ENCODE data around the gene GMEB2.
"Not testable (repeated sequence)": the region's sequence is repeated elsewhere in the genome, so short reads cannot be mapped to it uniquely, and the experiment has no call there.

The GMEB2 gene

DNA sequence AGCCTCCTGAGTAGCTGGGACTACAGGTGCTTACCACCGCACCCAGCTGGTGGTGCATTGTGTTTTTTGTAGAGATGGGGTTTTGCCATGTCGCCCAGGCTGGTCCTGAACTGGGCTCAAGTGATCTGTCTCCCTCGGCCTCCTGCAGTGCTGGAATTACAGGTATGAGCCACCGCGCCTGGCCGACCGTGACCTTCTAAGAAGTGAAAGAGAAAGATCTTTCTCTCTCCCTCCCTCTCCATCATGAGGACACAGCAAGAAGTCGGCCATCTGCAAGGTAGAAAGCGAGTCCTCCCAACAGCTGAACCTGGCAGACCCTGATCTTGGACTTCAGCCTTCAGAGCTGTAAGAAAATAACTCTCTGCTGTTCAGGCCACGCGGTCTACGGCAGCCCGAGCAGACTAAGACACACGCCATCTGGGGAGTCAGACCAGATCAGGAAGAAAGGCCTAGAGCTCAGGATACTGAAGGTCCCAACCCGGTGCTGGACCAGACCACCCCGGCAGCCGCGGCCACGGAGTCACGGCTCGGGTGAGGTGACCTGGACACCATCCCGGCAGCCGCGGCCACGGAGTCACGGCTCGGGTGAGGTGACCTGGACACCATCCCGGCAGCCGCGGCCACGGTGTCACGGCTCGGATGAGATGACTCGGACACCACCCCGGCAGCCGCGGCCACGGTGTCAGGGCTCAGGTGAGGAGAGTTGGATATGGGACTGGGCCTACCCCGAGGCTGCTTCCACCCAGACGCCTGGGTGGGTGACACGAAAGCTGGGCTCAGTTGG, 9.6 kb downstream of the GMEB2 start:
- H3K4me3 ChIP-seq (ENCODE audit: low read depth in 1 of 2, low read length in 2 of 2), result no peak overlapping the region
- H3K36me3 ChIP-seq (ENCODE audit: control insufficient read depth in 1 of 2, insufficient read depth in 2 of 2, low read length in 2 of 2), result peaks cover 14 to 40% of the 10 kb centered on the region in 2 donors
- H3K27ac ChIP-seq (ENCODE audit: low read depth, low read length), result no peak overlapping the region
- H3K4me1 ChIP-seq (ENCODE audit: control insufficient read depth in 1 of 2, insufficient read depth in 2 of 2, low read length in 2 of 2), result no peaks in the 10 kb centered on the region
- H3K9ac ChIP-seq (ENCODE audit: low read depth in 1 of 2, low read length in 2 of 2), result no peak overlapping the region
- no peaks in the 10 kb centered on the region for H3K27me3 ChIP-seq (ENCODE audit: control insufficient read depth in 1 of 2, insufficient read depth in 2 of 2, low read length in 2 of 2)
- no peaks in the 10 kb centered on the region for H3K9me3 ChIP-seq (ENCODE audit: control insufficient read depth in 1 of 2, low read length in 2 of 2)

- H3K36me3 ChIP-seq (ENCODE audit: control insufficient read depth in 1 of 2, insufficient read depth in 2 of 2, low read length in 2 of 2), result peaks cover 14 to 34% of the 10 kb centered on the region in 2 donors
These were observed 12.9 kb downstream of the GMEB2 start for GRCh38 chr20:63613863-63614594.

DNA sequence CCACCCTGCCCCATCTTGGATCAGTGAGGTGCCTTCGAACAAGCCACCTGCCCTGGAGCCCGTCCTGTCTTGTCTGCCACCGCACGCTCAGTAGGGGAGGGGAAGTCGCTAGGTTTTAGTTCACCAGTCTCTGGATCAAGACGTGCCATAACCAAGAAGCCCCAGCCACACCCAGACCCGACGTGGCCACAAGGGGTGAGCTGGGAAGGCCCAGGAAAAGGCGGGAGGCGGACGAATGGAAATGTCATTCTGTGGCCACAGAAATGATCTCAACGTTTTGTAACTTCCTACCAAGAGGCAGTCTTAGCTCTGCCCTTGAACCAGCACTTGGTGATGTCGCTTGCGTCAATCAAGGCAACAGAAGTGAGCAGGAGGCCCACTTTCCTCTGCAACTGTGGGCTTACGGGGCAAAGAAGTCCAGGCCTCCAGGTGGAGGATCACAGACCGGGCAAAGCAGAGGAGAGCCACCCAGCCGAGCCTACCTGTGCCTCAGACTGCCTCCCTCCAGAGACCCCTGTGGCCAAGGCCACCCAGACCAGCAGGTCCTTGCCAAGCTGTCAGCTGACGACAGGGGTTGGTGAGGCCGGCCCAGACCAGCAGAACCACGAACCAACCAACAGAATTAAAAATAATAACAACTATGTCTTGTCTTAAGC, 14.5 kb downstream of the GMEB2 start:
- Histone ChIP-seq H3K9ac (ENCODE audit: low read depth in 1 of 2, low read length in 2 of 2) (no peak overlapping the region), H3K27me3 (ENCODE audit: control insufficient read depth in 1 of 2, insufficient read depth in 2 of 2, low read length in 2 of 2) (no peaks in the 10 kb centered on the region), H3K27ac (ENCODE audit: low read depth, low read length) (no peak overlapping the region), H3K4me1 (ENCODE audit: control insufficient read depth in 1 of 2, insufficient read depth in 2 of 2, low read length in 2 of 2) (no peaks in the 10 kb centered on the region), H3K9me3 (ENCODE audit: control insufficient read depth in 1 of 2, low read length in 2 of 2) (no peaks in the 10 kb centered on the region), H3K4me3 (ENCODE audit: low read depth in 1 of 2, low read length in 2 of 2) (no peak overlapping the region), H3K36me3 (ENCODE audit: control insufficient read depth in 1 of 2, insufficient read depth in 2 of 2, low read length in 2 of 2) (peaks cover 0 to 19% of the 10 kb centered on the region in 2 donors)

More at GRCh38 chr20:63613863-63614594, 12.9 kb downstream of the GMEB2 start:
- H3K27me3 ChIP-seq (ENCODE audit: control insufficient read depth in 1 of 2, insufficient read depth in 2 of 2, low read length in 2 of 2); H3K4me3 ChIP-seq (ENCODE audit: low read depth in 1 of 2, low read length in 2 of 2); H3K27ac ChIP-seq (ENCODE audit: low read depth, low read length); H3K4me1 ChIP-seq (ENCODE audit: control insufficient read depth in 1 of 2, insufficient read depth in 2 of 2, low read length in 2 of 2); H3K9ac ChIP-seq (ENCODE audit: low read depth in 1 of 2, low read length in 2 of 2); H3K9me3 ChIP-seq (ENCODE audit: control insufficient read depth in 1 of 2, low read length in 2 of 2): not testable (repeated sequence)

GRCh38 chr20:63611646-63612045, 15.3 kb downstream of the GMEB2 start:
- Histone ChIP-seq H3K36me3 (ENCODE audit: control insufficient read depth in 1 of 2, insufficient read depth in 2 of 2, low read length in 2 of 2) (peaks cover 0 to 13% of the 10 kb centered on the region in 2 donors), H3K9me3 (ENCODE audit: control insufficient read depth in 1 of 2, low read length in 2 of 2) (no peaks in the 10 kb centered on the region), H3K27ac (ENCODE audit: low read depth, low read length) (no peak overlapping the region), H3K4me3 (ENCODE audit: low read depth in 1 of 2, low read length in 2 of 2) (no peak overlapping the region), H3K4me1 (ENCODE audit: control insufficient read depth in 1 of 2, insufficient read depth in 2 of 2, low read length in 2 of 2) (no peaks in the 10 kb centered on the region), H3K27me3 (ENCODE audit: control insufficient read depth in 1 of 2, insufficient read depth in 2 of 2, low read length in 2 of 2) (no peaks in the 10 kb centered on the region), H3K9ac (ENCODE audit: low read depth in 1 of 2, low read length in 2 of 2) (no peak overlapping the region)

GRCh38 chr20:63610581-63611435, 16.1 kb downstream of the GMEB2 start:
- H3K4me1 ChIP-seq (ENCODE audit: control insufficient read depth in 1 of 2, insufficient read depth in 2 of 2, low read length in 2 of 2), result no peaks in the 10 kb centered on the region
- H3K9ac ChIP-seq (ENCODE audit: low read depth in 1 of 2, low read length in 2 of 2), result no peak overlapping the region
- H3K9me3 ChIP-seq (ENCODE audit: control insufficient read depth in 1 of 2, low read length in 2 of 2), result no peaks in the 10 kb centered on the region
- H3K27ac ChIP-seq (ENCODE audit: low read depth, low read length), result no peak overlapping the region
- H3K27me3 ChIP-seq (ENCODE audit: control insufficient read depth in 1 of 2, insufficient read depth in 2 of 2, low read length in 2 of 2), result no peaks in the 10 kb centered on the region
- H3K4me3 ChIP-seq (ENCODE audit: low read depth in 1 of 2, low read length in 2 of 2), result no peak overlapping the region
- H3K36me3 ChIP-seq (ENCODE audit: control insufficient read depth in 1 of 2, insufficient read depth in 2 of 2, low read length in 2 of 2), result peaks cover 0 to 8% of the 10 kb centered on the region in 2 donors

- H3K9me3 ChIP-seq (ENCODE audit: control insufficient read depth in 1 of 2, low read length in 2 of 2), result no peaks in the 10 kb centered on the region
- H3K4me1 ChIP-seq (ENCODE audit: control insufficient read depth in 1 of 2, insufficient read depth in 2 of 2, low read length in 2 of 2), result no peaks in the 10 kb centered on the region
- no peak overlapping the region for H3K9ac ChIP-seq (ENCODE audit: low read depth in 1 of 2, low read length in 2 of 2)
- H3K27ac ChIP-seq (ENCODE audit: low read depth, low read length), result no peak overlapping the region
- no peak overlapping the region for H3K4me3 ChIP-seq (ENCODE audit: low read depth in 1 of 2, low read length in 2 of 2)
- H3K27me3 ChIP-seq (ENCODE audit: control insufficient read depth in 1 of 2, insufficient read depth in 2 of 2, low read length in 2 of 2), result no peaks in the 10 kb centered on the region
- peaks cover 11 to 14% of the 10 kb centered on the region in 2 donors for H3K36me3 ChIP-seq (ENCODE audit: control insufficient read depth in 1 of 2, insufficient read depth in 2 of 2, low read length in 2 of 2)
These were observed 20.2 kb downstream of the GMEB2 start for GRCh38 chr20:63606686-63607085.

- H3K9me3 ChIP-seq (ENCODE audit: control insufficient read depth in 1 of 2, low read length in 2 of 2), result no peaks in the 10 kb centered on the region
- H3K36me3 ChIP-seq (ENCODE audit: control insufficient read depth in 1 of 2, insufficient read depth in 2 of 2, low read length in 2 of 2), result peaks cover 17 to 44% of the 10 kb centered on the region in 2 donors
- H3K4me1 ChIP-seq (ENCODE audit: control insufficient read depth in 1 of 2, insufficient read depth in 2 of 2, low read length in 2 of 2), result no peaks in the 10 kb centered on the region
- H3K9ac ChIP-seq (ENCODE audit: low read depth in 1 of 2, low read length in 2 of 2), result no peak overlapping the region
- H3K27ac ChIP-seq (ENCODE audit: low read depth, low read length), result no peak overlapping the region
- H3K27me3 ChIP-seq (ENCODE audit: control insufficient read depth in 1 of 2, insufficient read depth in 2 of 2, low read length in 2 of 2), result no peaks in the 10 kb centered on the region
- no peak overlapping the region for H3K4me3 ChIP-seq (ENCODE audit: low read depth in 1 of 2, low read length in 2 of 2)
These were observed 24.6 kb downstream of the GMEB2 start for GRCh38 chr20:63602321-63602720.

- not testable (repeated sequence) for H3K27ac ChIP-seq (ENCODE audit: low read depth, low read length); H3K4me1 ChIP-seq (ENCODE audit: control insufficient read depth in 1 of 2, insufficient read depth in 2 of 2, low read length in 2 of 2); H3K9ac ChIP-seq (ENCODE audit: low read depth in 1 of 2, low read length in 2 of 2); H3K4me3 ChIP-seq (ENCODE audit: low read depth in 1 of 2, low read length in 2 of 2); H3K27me3 ChIP-seq (ENCODE audit: control insufficient read depth in 1 of 2, insufficient read depth in 2 of 2, low read length in 2 of 2); H3K9me3 ChIP-seq (ENCODE audit: control insufficient read depth in 1 of 2, low read length in 2 of 2)
- H3K36me3 ChIP-seq (ENCODE audit: control insufficient read depth in 1 of 2, insufficient read depth in 2 of 2, low read length in 2 of 2), result peaks cover 17 to 48% of the 10 kb centered on the region in 2 donors
These were observed 25.2 kb downstream of the GMEB2 start for GRCh38 chr20:63601679-63602078.

DNA sequence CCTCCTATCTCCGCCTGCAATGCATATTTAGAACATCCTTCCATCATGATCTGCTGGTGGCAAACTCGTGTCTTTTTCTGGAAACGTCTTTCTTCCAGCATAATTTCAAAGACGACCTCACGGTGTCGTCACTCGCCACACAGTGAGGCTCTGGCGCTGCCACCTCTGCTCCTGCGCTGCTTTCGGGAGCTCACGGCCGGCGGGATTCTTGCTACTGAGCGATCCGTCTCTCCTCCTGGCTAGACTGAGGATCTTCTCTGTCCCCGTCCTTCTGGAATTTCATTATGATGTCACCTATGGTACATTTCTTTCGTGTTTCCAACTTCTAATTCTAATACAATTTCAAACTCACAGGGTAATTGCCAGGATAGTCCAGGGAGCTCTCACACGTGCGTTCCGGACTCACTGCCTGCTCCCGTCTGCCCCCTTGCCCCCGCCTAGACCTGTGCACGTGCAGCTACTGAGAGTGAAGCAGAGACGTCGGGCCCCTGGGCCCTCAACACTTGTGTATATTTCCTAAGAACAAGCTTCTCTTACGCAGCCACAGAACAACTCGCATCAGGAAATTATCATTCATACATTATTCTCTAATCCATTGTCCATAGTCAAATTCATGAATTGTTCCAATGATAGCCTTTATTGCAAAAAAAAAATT, 27.4 kb downstream of the GMEB2 start:
- no peak overlapping the region for H3K9ac ChIP-seq (ENCODE audit: low read depth in 1 of 2, low read length in 2 of 2)
- peaks cover 17 to 56% of the 10 kb centered on the region in 2 donors for H3K36me3 ChIP-seq (ENCODE audit: control insufficient read depth in 1 of 2, insufficient read depth in 2 of 2, low read length in 2 of 2)

More for the DNA sequence above, 27.4 kb downstream of the GMEB2 start:
- Histone ChIP-seq H3K27ac (ENCODE audit: low read depth, low read length) (no peak overlapping the region), H3K9me3 (ENCODE audit: control insufficient read depth in 1 of 2, low read length in 2 of 2) (no peaks in the 10 kb centered on the region), H3K4me1 (ENCODE audit: control insufficient read depth in 1 of 2, insufficient read depth in 2 of 2, low read length in 2 of 2) (no peaks in the 10 kb centered on the region), H3K4me3 (ENCODE audit: low read depth in 1 of 2, low read length in 2 of 2) (no peak overlapping the region), H3K27me3 (ENCODE audit: control insufficient read depth in 1 of 2, insufficient read depth in 2 of 2, low read length in 2 of 2) (no peaks in the 10 kb centered on the region)

Measured in duodenal mucosa (tissue), 2 donors.